Stimulated activated CD4-positive, alpha-beta T cell treated with anti-CD3 and anti-CD28 coated beads, TNF-alpha, amount 100 ng/mL, for 48 hours (primary cell): ENCODE data around the gene DYNLT1.
A peak's percentile ranks its signal among the peaks of the same experiment; 100 is the strongest.
"Not testable (repeated sequence)": the region's sequence is repeated elsewhere in the genome, so short reads cannot be mapped to it uniquely, and the experiment has no call there.

ENCODE experiments used
- DNase-seq, 3 donors: peaks; one replicate each; pipeline ENCODE4 v3.0.0-alpha.2; 2020; ENCODE audit warnings: low read depth in 3 of 3

Gene DYNLT1

DNA sequence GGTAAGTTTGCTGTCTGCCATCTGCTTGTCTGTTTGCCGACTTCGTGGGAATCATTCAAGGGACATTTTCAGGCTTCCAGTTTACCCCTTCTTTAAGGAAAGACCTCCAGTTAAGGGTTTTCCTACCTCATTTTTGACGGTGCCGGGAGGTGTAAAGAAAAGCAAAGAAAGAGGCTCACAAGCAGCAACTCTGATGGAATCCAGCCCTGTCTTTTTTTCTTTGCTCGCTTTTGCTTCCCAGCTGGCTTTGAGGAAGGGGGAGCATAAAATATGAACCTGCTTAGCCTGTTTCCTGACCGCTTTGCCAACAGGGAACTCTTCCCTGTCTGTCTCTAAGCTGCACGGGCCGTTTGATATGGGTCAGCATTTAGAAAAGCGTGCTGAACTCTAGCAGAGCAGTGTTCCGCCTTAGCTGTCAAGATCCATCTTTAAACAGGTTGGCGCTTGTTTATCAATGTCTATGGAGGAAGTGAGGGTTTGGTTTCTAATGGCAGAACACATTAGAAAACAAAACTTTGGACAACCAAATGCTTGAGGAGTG lies 19.2 kb upstream of the DYNLT1 start:
- DNase-seq, result no peak

DNA sequence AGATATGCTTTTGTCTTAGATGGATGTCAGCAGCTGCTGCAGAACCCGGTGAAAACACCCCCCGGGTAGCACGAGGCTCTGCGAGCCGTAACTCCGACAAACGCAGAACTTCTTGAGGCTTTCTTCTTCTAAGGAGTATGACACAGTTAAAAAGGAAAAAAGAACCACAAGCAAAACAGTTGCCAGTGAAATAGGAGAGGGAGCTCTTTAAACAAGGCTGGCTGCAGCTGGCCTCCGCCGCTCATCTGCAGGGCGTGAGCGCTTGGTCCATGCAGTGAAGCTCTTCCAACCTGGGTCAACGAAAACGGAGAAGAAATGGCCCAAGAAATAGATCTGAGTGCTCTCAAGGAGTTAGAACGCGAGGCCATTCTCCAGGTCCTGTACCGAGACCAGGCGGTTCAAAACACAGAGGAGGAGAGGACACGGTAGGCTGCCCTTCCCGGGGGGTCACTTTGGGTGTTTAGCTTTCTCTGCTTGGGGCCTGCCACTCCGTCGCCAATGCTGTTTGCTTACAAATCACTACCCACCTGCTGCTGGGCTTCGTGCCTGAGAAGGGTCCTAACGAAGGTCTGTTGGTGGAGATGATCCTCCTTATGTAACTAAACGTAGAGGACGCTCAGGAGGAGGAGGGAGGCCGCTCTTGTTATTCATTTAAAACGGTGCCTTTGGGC lies 18.5 kb upstream of the DYNLT1 start:
- DNase-seq, result no peak

- DNase-seq, result no peak
Measured at GRCh38 chr6:158662607-158662953, 18.0 kb upstream of the DYNLT1 start.

DNA sequence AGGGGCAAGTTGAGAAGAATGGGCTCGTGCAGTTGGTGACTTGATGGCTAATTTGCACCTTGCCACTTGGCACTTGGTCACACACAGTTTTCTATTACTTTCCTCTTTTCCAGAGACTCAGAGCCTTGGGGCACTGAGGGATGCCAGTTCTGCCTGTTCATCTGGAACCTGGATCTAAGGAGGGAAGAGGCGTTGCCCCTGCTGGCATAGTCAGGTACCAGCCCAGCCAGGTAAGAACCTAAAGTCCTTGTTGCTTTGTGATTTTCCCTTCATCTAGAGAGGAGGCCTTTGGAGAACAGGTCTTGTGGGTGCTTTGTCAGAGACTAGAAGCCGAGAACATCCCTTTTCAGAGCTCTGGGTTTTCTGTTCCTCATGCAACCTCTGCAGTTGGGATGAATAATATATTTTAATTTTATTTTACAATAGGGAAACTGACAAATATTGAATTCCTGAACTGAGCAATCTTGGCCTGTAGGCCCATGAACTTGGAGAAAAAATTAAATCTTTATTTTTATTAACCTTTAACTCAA lies 16.7 kb upstream of the DYNLT1 start:
- no peak for DNase-seq

- no peak for DNase-seq
Measured at GRCh38 chr6:158660333-158660754, 15.8 kb upstream of the DYNLT1 start.

DNA sequence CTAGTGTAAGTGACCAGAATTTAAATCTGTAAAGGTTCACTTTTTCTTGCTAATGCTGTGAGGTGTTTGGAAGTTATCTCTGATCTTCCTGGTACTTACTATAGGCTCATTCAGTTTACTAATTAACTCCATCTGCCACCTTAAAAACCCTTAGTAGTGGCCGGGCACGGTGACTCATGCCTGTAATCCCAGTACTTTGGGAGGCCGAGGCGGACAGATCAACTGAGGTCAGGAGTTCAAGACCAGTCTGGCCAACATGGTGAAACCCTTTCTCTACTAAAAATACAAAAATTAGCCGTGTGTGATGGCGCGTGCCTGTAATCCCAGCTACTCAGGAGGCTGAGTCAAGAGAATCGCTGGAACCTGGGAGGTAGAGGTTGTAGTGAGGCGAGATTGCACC lies 12.4 kb upstream of the DYNLT1 start:
- DNase-seq, result not testable (repeated sequence)

- no peak for DNase-seq
Measured at GRCh38 chr6:158655569-158656450, 11.3 kb upstream of the DYNLT1 start.

DNA sequence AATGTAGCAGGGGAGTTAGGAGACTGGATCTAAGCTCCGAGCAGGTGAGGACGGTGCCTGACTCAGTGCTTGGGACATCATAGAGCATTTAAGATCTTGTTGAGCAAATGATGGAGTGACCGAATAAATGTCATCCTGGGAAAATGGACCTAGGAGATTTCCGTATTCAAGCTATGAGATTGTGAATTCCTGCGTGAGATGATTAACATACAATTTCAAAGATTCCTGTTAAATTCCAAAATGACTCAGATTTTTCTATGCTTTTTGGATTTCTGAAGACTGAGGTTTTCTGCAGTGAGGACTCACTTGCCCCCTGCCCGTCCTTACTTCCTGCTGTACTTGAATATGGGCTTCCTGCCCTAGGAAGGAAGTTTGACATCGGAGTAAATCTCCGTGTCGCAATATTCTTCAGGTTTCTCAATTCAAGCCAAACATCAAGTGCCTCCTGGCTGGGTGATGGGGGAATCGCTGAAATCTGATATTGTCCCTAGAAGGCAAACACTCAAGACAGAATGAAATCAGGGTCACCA lies 10.5 kb upstream of the DYNLT1 start:
- no peak for DNase-seq

- no peak for DNase-seq
Measured at GRCh38 chr6:158654498-158654897, 10.0 kb upstream of the DYNLT1 start.

- peak; percentile 74 to 91 (median 77) for DNase-seq
Measured at GRCh38 chr6:158653577-158654354, 9.2 kb upstream of the DYNLT1 start.

DNA sequence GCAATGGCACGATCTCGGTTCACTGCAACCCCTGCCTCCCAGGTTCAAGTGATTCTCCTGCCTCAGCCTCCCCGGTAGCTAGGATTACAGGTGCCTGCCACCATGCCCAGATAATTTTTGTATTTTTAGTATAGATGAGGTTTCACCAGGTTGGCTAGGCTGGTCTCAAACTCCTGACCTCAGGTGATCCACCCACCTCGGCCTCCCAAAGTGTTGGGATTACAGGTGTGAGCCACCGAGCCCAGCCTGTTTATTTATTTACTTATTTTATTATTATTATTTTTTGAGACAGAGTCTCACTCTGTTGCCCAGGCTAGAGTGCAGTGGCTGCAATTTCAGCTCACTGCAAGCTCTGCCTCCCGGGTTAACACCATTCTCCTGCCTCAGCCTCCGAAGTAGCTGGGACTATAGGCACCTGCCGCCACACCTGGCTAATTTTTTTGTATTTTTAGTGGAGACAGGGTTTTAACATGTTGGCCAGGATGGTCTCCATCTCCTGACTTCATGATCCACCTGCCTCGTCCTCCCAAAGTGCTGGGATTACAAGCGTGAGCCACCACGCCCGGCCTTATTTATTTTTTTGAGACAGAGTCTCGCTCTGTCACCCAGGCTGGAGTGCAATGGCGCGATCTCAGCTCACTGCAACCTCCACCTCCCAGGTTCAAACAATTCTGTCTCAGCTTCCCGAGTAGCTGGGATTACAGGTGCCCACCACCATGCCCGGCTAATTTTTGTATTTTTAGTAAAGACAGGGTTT lies 7.6 kb upstream of the DYNLT1 start:
- not testable (repeated sequence) for DNase-seq

DNA sequence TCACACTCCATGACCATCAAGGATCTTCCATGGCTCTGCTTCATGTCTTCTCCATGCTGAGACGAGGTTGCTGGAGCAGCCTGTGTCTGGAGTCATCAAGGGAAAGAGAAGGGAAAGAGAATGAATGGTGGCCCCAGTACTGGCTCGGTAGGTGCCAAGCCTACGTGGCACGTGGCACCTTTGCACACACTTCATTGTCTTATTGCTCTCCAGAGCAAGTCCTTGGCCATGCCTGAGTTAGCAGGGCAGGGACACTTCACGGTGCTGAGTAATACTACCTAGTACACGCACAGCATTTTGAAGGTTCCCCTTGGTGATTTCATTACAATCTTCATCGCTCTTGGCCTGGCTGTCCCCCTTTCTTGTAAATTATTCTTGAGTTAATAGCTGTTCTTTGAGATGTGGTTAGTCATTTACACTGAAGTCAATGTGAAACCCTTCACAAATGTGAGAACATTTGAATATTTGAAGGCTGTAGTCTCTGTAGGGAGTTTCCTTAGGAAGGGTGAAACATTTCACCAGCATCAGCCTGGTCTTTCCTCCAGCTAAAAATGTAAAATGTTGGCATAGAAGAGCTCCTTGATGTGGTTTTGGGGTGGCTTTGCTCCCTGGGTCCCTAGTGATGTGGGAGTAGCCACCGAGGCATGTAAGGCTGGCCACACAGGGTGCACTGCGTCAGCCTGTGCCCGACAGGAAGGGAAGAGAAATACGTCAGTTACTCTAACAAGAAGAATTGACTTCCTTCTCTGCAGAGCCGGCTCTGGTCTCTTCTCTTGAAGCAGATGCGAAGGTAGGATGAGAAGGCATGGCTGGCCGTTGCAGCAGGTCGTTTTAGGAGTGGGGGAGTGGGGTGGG lies 5.0 kb upstream of the DYNLT1 start, which contains the start of gene SYTL3:
Gene SYTL3 (plus strand): TSS at position 766 of the 855 bp plus-strand sequence. CDS start 13,215 bp downstream, outside the sequence.
- peak; percentile 61 to 90 (median 78) for DNase-seq

DNA sequence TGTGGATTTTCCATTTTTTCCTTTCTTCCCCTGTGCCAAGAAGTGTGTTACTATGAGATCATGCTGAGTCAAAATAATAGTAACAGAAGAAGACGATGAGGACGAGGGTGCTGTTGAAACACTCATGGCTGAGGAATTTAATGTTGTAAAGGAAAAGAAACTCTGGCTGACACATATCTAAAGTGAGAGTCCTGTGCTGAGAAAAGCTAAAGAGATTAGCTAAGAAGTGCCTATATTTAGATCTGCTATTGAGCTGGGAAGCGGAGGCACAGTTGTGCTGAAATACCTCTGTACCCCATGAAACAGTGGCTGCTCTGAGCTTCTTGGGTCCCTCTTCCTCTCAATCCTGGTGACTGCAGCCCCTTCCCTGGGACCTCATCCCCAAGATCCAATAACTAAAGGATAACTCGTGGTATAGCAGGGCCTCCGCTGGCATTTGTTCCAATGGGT lies 4.2 kb upstream of the DYNLT1 start:
- no peak for DNase-seq

DNA sequence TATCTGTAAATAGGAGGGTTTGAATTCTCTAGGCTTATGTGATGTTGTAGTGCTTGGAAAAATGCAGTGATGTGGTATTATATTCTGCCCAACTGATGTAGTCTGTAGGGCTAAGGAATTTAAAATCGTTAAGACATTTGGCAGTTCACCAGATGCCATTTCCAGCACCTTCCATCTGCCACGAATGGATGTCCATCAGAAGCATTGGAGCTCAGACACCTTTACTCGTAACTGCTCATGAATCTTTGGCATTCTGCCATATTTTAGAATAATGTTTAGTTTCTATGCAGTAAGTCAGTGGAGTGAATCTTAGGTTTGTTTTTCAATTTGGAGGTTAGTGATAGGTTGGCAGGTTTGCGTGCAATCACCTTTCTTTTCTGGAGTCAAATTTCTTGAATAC lies 3.0 kb upstream of the DYNLT1 start:
- no peak for DNase-seq

GRCh38 chr6:158646023-158646910 lies 1.7 kb upstream of the DYNLT1 start:
- DNase-seq, result no peak

GRCh38 chr6:158645064-158646022 lies 800 bp upstream of the DYNLT1 start:
- DNase-seq, result no peak

GRCh38 chr6:158643836-158644230 lies 710 bp downstream of the DYNLT1 start:
- no peak for DNase-seq
